ENCODE data around the gene REEP5.
A peak's percentile ranks its signal among the peaks of the same experiment; 100 is the strongest.
"Not testable (repeated sequence)": the region's sequence is repeated elsewhere in the genome, so short reads cannot be mapped to it uniquely, and the experiment has no call there.

The REEP5 gene

DNA sequence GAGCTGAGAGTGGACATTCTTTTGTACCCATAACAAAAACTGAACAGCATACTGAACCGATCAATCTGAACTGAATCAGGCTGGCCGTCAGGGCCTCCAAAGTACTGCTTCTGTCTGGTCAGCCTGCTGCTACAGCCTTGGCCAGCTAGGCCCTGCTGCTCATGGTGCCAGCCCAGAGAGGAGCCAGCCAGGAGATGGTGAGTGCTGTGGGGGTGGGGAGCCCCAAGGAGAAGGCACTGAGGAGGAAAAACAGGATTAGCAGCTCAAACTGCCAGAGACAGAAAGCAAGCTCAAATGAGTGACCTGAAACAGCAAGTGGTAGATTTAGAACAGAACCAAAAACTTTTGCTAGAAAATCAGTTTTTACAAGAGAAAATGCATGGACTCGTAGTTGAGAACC lies 37.0 kb downstream of the REEP5 start:
- no peak for DNase-seq (ENCODE audit: low read depth in 2 of 2)

DNA sequence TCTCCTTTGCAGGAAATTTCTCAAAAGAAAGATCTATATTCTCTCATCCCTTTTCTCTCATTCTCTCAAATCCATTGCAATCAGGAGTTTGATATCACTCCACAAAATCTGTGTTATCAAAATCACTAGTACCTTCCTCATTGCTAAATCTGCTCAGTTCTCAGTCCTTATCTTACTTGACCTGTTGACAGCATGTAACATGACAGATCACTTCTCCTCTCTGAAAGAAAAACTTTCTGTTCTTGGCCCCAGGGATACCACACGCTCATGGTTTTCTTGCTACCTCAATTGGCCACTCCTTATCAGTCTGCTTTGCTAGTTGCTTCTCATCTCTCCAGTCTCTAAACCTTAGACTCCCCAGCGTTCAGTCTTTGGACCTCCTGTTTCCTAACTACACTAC lies 38.8 kb downstream of the REEP5 start:
- no peak for DNase-seq (ENCODE audit: low read depth in 2 of 2)

DNA sequence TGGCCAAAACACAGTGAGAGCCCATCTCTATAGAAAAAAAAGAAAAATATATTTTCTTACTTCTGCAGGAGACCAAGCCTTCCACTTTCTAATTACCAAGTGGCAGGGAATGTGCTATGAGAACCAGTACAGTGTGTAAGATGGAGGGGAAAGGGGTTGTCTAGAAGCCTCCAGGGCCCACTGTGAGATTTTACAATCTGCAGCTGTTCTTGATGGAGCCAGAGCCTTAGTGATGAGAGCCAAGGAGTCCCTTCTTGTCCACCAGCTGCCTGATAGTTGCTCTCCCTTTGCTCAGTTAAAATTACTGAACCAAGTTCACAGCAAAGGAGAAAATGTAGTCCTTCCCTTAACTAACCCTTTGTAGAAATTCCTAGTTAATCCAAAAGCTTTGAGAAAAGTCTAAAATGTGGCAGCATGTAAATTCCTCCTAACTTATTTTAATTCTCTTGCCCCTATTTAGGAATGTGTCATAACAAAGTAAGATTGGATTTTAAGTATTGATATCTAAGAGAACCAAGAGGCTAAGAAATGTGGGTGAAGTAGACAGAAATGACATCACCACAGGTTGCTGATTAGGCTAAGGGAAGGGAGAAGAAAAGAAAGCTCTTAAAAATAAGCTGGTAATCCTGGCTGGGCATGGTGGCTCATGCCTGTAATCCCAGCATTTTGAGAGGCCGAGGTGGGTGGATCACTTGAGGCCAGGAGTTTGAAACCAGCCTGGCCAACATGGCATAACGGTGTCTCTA lies 41.6 kb downstream of the REEP5 start:
- no peak for DNase-seq (ENCODE audit: low read depth in 2 of 2)

DNA sequence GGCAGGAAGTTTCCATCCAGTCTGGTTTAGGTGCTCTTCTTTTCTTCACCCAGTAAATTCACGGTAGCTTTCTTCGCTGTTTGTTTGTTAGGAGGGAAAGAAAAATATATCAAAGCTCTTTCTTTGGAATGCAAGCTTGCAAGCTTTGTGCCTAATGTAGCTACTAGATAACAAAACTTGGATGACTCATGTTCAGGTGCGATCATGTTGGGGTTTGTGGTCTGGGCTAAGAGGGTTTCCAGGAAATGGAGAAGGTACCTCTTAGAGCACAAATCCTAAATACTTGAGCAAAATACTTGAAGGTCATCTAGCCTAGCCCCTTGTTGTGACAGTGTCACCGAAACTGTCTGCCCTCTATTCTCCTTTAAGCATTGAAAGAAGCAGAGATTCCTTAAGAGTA lies 43.3 kb downstream of the REEP5 start:
- DNase-seq (ENCODE audit: low read depth in 2 of 2), result peak in 1 of 2 donors; percentile 49

DNA sequence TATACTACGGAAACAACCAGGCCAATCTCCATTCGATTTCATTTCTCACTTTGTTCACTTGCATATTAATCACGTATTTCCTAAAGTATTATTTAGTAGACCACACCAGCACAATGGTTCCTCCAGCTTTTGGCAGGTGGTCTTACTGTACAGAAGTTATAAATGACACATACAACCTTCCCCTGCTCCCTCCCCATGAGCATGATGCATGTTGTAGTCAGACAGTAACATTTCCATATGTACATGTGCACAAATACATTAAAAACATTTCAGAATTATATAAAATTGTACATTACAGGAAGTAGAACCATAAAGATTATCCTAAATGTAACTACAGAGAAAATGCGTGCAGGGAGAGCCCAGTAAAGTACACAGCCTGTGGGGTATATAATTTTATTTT lies 43.9 kb downstream of the REEP5 start:
- DNase-seq (ENCODE audit: low read depth in 2 of 2), result no peak

DNA sequence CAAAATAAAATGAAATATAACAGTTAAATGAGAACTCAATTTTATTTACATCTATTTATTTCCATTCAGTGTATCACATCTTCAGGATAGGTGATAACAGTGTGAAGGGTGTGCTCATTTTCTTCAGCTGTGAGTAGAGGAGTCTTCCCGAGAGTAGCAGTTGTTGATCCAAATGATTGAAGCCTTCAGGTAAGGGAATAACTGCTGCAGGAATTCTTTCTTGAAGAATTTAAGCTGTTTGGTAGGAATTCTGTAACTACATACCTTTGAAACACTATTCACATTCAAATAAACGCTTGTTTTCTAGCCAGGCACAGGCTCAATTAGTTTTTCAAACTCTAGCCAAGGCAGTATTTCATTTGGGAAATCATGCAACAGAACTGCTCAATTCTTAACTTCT lies 45.7 kb downstream of the REEP5 start:
- no peak for DNase-seq (ENCODE audit: low read depth in 2 of 2)

DNA sequence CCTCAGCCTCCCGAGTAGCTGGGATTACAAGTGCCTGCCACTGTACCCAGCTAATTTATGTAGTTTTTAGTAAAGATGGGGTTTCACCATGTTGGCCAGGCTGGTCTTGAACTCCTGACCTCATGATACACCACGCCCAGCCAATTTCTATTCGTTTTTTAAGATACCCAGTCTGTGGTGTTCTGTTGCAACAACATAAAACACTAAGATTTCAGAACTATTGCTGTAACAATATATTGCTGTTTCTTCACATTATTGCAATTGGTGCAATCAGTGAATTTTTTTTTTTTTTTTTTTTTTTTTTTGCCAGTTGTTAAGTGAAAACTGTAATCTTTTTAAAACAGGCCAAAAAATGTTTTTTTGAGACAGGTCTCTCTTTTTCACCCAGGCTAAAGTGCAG lies 51.1 kb downstream of the REEP5 start:
- DNase-seq (ENCODE audit: low read depth in 2 of 2), result no peak

DNA sequence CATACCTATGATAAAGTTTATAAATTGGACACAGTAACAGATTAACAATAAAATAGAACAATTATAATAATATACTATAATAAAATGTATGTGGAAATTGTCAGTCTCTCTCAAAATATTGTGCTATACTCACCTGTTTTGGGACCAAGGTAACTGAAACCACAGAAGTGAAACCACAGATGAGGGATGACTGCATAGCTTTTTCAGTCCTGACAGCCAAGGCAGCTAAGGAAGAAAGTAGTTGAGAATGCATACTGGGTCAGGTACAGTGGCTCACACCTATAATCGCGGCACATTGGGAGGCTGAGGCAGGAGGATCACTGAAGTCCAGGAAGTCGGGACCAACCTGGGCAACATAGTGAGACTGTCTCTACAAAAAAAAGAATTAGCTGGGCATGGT lies 52.1 kb downstream of the REEP5 start:
- DNase-seq (ENCODE audit: low read depth in 2 of 2), result no peak

DNA sequence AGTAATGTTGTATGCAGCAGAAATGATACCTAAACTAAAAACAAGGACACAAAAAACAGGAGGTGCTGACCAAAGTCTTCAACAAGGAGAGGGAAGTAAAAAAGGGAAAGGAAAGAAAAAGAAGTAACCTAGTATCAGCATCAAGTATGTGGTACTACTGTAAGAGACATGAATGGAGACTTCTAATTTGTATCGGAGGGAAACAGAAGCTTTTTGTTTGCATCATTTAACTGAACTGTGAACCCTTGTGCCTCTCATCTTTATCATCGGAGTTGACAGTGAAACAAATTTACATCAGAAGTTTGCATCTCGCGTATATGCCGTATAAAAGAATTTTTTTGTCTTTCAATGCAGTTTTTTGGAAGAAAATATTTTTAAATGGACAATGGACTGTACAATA lies 54.6 kb downstream of the REEP5 start:
- no peak for DNase-seq (ENCODE audit: low read depth in 2 of 2)

DNA sequence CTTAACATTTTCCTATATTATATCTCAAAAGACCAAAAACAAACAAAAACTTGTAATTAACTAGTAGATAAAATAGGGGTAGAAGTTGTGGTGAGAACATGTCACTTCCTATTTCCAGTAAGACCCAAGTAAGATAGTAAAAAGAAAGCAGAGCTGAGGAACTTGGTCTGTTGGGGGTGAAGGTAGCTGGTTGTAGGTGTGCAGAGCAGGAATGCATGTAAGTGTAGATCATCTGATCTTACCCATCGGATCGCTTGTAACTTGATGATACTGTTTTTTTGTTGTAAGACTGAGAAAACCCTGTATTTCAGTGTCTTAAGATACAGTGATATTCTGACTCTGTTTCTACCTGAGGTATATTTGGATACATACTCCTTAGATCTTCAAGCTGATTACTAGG lies 55.3 kb downstream of the REEP5 start:
- no peak for DNase-seq (ENCODE audit: low read depth in 2 of 2)

DNA sequence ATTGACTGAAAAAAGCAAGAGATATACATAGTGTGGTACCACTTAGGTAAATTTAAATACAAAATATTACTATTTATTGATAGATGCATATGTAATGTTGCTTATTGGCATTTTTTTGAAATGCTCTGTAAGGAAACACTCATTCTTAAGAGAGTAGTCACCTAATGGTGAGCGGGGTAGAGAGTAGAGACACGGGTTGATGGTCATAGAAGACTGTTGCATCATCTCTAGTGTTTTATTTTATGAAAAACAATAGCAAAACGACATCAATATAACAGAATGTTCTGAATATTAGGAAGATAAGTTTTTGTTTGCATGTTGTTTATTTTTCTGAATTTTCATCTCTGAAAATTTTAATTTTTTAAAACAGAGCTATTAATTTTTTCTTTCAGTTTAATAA lies 56.9 kb downstream of the REEP5 start:
- DNase-seq (ENCODE audit: low read depth in 2 of 2), result no peak

DNA sequence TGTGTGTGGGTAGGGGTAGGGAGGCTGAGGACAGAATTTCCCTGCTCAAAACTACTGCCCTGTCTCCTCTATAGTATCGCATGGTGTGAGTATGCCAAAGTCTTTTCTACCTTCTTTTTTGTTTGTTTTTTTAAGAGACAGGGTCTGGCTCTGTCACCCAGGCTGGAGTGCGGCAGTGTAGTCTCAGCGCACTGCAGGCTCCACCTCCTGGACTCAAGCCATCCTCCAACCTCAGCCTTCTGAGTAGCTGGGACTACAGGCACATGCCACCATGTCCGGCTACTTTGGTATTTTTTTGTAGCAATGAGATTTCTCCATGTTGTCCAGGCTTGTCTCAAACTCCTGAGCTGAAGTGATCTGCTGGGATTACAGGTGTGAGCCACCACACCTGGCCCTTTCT lies 58.5 kb downstream of the REEP5 start:
- no peak for DNase-seq (ENCODE audit: low read depth in 2 of 2)

DNA sequence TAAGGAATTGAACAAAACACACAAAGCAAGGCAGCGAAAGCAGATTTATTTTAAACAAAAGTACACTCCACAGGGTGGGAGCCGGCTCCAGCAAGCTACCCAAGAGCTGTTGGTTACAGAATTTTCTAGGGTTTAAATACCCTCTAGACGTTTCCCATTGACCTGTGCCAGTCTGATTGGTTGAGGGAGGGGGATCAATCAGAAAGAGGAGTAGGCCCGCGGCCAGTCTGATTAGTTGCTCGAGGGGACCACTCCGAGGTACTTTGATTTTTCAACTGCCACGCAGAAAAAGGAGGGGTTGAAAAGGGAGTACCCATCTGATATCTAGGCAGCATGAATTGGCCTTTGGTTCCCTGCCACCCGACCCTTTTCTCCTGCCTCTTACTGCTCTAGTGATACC lies 59.9 kb downstream of the REEP5 start:
- DNase-seq (ENCODE audit: low read depth in 2 of 2), result no peak

DNA sequence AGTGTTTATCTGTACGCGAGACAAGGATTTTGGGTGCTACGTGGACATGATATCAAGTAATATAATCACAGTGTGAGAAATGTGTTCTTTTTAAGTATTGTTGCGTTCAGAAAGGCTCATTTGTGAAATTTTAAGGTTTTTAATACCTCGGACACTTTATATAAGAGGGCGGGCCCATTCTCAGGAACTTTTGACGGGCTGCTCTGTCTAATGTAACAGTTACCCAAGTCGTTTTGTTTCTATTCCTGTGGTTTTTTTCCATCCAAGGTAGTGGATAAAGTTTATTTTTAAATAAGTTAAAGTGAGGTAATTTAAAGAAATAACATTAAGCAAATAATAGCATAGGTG lies 60.4 kb downstream of the REEP5 start:
- DNase-seq (ENCODE audit: low read depth in 2 of 2), result no peak

DNA sequence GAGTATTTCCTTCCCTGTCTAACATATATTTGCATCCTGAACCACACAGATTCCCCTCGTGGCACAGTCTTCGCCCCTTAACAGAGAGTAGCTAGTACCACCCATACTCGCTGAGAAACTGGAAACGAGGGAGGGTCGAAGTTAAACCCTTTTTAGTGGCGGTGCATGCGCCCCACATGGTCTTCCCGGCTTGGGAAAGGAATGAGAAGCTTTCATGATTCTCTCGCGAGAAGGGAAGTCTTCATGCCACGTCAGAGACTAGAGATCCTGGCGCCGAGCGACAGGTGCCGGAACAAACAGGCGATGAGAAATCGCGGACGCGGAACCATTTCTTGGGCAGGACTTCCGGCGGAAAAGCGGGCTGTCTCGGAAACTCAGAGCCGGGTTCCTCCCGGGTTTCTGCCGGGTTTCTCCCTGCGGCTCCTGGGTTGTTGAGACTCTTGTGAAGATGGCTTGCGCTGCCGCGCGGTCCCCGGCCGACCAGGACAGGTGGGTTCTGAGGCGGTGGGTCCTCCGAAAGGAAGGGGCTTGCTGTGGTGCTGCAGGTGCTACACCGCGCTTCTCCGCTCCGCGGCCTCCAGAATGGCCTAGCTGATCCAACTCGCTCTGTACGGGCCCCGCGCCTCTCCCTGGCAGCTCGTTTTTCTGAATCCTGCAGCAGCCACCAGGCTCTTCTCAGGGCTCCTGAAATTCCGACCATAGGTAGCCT lies 60.9 kb downstream of the REEP5 start, which contains the start of gene SRP19:
Gene SRP19 (plus strand): TSS at position 359 of the 709 bp plus-strand sequence. CDS start 90 bp downstream, at position 449.
- peak; percentile 80 to 82 for DNase-seq (ENCODE audit: low read depth in 2 of 2)

DNA sequence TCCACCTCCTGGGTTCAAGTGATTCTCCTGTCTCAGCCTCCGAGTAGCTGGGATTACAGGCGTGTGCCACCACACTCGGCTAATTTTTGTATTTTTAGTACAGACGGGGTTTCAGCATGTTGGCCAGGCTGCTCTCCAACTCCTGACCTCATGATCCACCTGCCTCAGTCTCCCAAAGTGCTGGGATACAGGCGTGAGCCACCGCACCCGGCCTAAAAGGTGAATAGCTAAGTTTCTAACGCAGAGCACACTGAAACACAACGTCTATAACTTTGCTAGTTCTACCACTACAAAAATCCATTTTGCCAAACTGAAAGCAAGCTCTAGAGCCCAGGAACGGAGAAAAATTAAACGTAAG lies 61.5 kb downstream of the REEP5 start:
- not testable (repeated sequence) for DNase-seq (ENCODE audit: low read depth in 2 of 2)

DNA sequence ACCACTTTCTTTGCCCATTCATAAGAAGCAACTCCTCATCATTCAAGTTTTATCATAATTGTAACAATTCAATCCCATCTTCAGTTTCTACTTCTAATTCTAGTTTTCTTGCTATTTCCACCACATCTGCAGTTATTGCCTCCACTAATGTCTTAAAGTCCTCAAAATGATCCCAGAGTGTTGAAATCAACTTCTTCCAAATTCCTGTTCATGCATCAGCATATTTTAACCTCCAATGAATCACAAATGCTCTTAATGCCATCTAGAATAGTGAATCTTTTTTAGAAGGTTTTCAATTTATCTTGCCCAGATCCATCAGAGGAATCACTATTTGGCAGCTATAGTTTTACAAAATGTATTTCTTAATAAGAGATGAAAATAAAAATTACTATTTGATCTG lies 64.2 kb downstream of the REEP5 start:
- no peak for DNase-seq (ENCODE audit: low read depth in 2 of 2)

DNA sequence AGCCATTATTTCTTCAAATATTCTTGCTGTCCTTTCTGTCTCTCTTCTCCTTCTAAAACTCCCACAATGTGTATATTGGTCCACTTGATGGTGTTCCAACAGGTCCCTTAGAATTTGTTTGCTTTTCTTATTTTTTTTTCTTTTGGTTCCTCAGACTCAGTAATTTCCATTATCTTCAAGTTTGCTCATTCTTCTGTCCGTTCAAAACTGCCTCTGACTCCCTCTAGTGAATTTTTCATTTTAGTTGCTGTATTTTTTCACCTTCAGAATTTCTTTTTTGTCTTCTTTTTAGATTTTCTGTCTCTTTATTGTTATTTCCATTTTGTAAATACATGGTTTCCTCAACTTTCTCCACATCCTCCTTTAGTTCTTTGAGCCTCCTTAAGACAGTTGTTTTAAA lies 67.4 kb downstream of the REEP5 start:
- DNase-seq (ENCODE audit: low read depth in 2 of 2), result no peak

DNA sequence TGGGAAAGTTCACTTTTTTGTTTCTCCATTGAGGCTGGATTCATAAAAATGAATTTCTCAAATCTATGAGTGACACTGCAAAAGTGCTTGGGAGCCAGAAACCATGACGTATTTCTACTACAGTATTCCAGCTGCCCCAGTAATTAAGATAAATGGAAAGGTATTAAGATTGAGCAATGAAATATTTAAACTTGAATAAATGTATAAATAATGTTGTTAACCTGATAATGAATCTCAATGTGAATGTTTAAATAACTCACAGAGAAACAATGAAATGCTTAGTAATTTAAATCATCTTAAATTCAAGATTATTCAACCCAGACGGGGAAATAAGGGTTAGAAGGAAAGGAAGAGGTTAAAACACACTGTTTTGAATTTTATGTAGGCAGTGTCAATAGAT lies 72.1 kb downstream of the REEP5 start:
- DNase-seq (ENCODE audit: low read depth in 2 of 2), result no peak

DNA sequence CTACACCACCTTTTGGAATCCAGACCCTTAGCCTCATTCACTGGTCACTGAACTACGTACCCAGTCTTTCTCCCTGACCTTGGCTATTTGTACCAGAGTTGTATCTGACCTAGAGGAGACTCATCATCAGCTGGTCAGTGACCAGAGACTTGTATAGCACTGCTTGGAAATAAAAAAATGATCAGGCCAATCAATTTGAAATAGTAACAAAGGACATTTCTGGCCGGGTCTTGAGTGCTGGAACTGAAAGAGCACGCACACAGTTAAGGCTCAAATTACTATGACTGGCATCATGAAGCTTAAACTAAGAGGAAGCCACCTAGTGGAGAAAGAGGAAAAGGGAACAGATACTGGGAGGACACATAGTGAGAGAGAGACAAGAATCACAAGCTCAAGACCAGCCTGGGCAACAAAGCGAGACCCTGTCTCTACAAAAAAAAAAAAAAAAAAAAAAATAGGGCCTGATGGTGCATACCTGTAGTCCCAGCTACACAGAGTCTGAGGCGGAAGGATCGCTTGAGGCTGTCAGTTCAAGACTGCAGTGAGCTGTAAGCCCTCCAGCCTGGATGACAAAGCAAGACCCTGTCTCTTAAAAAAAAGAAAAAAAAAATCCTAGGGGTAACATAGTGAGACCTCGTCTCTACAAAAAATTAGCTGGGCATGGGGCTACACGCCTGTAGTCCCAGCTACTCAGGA lies 73.8 kb downstream of the REEP5 start:
- DNase-seq (ENCODE audit: low read depth in 2 of 2), result no peak

DNA sequence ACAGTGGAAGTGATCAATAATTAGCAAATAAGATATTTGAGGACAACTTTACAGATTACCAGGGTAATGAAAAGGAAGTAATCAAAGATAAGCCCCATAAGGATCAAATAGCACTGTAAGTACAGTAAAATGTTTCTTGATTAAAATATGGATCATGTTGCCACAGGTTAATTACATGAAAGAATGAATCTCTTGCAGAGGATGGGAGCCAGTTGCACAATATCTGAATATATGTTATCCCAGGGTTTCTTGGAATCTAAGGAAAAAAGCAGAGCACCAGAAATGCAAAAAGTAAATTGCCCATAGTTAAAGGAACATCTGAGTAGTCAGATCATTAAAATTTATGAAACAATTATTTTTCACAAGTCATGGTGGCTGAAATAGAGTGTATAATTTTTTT lies 74.7 kb downstream of the REEP5 start:
- no peak for DNase-seq (ENCODE audit: low read depth in 2 of 2)

DNA sequence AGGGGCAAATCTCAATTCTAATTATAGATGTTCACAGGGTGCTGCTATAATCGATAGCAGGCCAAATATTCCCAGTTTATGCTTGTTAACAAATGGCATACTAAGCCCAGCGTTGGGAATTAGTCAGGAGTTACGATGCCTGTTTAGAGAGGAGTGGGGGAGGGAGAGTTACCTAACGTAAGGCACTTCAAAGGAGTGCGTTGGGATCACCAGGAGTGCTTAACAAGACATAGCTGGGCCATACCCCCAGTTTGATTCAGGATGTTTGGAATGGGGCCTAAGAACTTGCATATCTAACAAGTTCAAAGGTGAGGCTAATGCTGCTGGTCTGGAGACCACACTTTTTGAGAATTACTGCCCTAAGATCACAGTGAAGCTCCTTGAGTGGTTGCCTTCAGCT lies 75.5 kb downstream of the REEP5 start:
- DNase-seq (ENCODE audit: low read depth in 2 of 2), result no peak

DNA sequence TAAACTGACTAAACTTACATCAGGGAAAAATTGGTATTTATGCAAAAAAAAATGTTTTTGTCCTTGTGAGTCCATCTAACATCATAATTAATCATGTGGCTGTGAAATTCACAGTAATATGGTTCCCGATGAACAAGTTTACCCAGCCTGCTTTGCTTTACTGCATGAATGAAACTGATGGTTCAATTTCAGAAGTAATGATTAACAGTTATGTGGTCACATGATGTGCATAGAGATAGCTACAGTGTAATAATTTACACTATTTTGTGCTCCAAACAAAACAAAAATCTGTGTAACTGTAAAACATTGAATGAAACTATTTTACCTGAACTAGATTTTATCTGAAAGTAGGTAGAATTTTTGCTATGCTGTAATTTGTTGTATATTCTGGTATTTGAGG lies 77.5 kb downstream of the REEP5 start:
- DNase-seq (ENCODE audit: low read depth in 2 of 2), result no peak
